HCT116 (cell line): Measurements from ENCODE around the gene TSPAN7. TPM values are rescaled to one million over a fixed set of nuclear protein-coding genes. Genes with fewer than 3 reads are reported as not detected.

Experiments
- ATAC-seq: fragments of 200-7000 bp; cut with Tn5 transposase; 2 replicates; pipeline ENCODE4 v1.9.1; 2020; ENCODE audit warnings: mild to moderate bottlenecking, moderate library complexity
- BruUV-seq: library from RNA; stranded (reverse); fragments of 400-500 nt; replicated peaks from 2 replicates; lab custom pipeline; 2021; lab: Mats Ljungman, UMichigan
- CTCF ChIA-PET: fragments of 300-600 bp; sonication (Branson Sonifier 250); formaldehyde crosslinking; loops from one replicate; lab custom pipeline; 2021; ENCODE audit warnings: antibody characterized with exemption; lab: Charles Lee
- POLR2A ChIA-PET: fragments of 300-600, 350-600 bp; sonication (Branson Sonifier 250); formaldehyde crosslinking; loops from one replicate; lab custom pipeline; 2021; ENCODE audit warnings: antibody characterized with exemption; lab: Charles Lee
- RAD21 ChIA-PET, 2 experiments: fragments of 300-600 bp; sonication (Branson Sonifier 250); formaldehyde crosslinking; loops; one replicate each; lab custom pipeline; 2023; ENCODE audit warnings: low total read pairs in 2 of 2; ENCODE audit not compliant: uncharacterized antibody in 2 of 2, unreplicated experiment in 2 of 2, low non-redundant PET in 1 of 2; lab: Charles Lee
- DNase-seq: peaks from one replicate; pipeline ENCODE4 v3.0.0-alpha.2; 2010; ENCODE audit warnings: low read depth, low spot score
- H2AFZ ChIP-seq: fragments of 200-600 bp; shearing (Covaris generic), sonication (generic); 2 replicates; pipeline ENCODE4 v1.6.1; 2017; ENCODE audit warnings: low read depth, mixed run types, mixed read lengths, antibody characterized with exemption, low read length; ENCODE audit not compliant: poor library complexity, severe bottlenecking
- H3K27ac ChIP-seq: 2 replicates; pipeline ENCODE4 v1.5.1; 2012; ENCODE audit warnings: low read depth, low read length
- H3K27me3 ChIP-seq: fragments of 200-600 bp; sonication (generic); 2 replicates; pipeline ENCODE4 v1.6.1; 2016; ENCODE audit warnings: mixed run types, low read length, mixed read lengths; ENCODE audit not compliant: insufficient read depth
- H3K36me3 ChIP-seq, 2 experiments: fragments of 200-500 bp in 1 of 2; fragments of 200-600 bp in 1 of 2; sonication (Bioruptor generic) in 1 of 2; sonication (generic) in 1 of 2; 2 replicates each; pipeline versions ENCODE4 v1.5.1 to v1.6.1; 2014 to 2016; ENCODE audit warnings: low read length in 2 of 2, inconsistent platforms in 1 of 2, mixed read lengths in 1 of 2, mixed run types in 1 of 2; ENCODE audit not compliant: insufficient read depth in 2 of 2, control insufficient read depth in 1 of 2
- H3K4me1 ChIP-seq, 2 experiments: fragments of 200-600 bp in 1 of 2; sonication (generic) in 1 of 2; 2 replicates each; pipeline versions ENCODE4 v1.5.1 to v1.6.1; 2012 to 2017; ENCODE audit warnings: low read length in 2 of 2, inconsistent platforms in 1 of 2, mild to moderate bottlenecking in 1 of 2, mixed read lengths in 1 of 2, mixed run types in 1 of 2, moderate library complexity in 1 of 2; ENCODE audit not compliant: insufficient read depth in 2 of 2, control insufficient read depth in 1 of 2
- H3K4me2 ChIP-seq: fragments of 200-600 bp; sonication (generic); 2 replicates; pipeline ENCODE4 v1.6.1; 2017; ENCODE audit warnings: mixed run types, low read length, mixed read lengths
- H3K4me3 ChIP-seq, 2 experiments: fragments of 200-600 bp in 1 of 2; sonication (generic) in 1 of 2; replicated peaks in 1 of 2; 2 replicates each; pipeline ENCODE4 v1.5.1; 2011 to 2016; ENCODE audit warnings: low read length in 2 of 2, control low read depth in 1 of 2, low read depth in 1 of 2, mild to moderate bottlenecking in 1 of 2, mixed read lengths in 1 of 2, mixed run types in 1 of 2
- H3K79me2 ChIP-seq: fragments of 200-600 bp; sonication (generic); 2 replicates; pipeline ENCODE4 v1.6.1; 2017; ENCODE audit warnings: mild to moderate bottlenecking, mixed run types, low read length, moderate library complexity, mixed read lengths; ENCODE audit not compliant: insufficient read depth
- H3K9ac ChIP-seq: fragments of 200-600 bp; sonication (generic); 2 replicates; pipeline ENCODE4 v1.6.1; 2016; ENCODE audit warnings: low read length, mixed read lengths
- H3K9me2 ChIP-seq: fragments of 200-600 bp; sonication (generic), shearing (Covaris generic); 2 replicates; pipeline ENCODE4 v1.6.1; 2017; ENCODE audit warnings: mixed run types, mild to moderate bottlenecking, moderate library complexity; ENCODE audit not compliant: insufficient read depth
- H3K9me3 ChIP-seq, 2 experiments: fragments of 200-500 bp in 1 of 2; fragments of 200-600 bp in 1 of 2; sonication (Bioruptor generic) in 1 of 2; sonication (generic) in 1 of 2; 2 replicates each; pipeline ENCODE4 v1.6.1; 2014 to 2017; ENCODE audit warnings: low read length in 2 of 2, mixed read lengths in 2 of 2, inconsistent platforms in 1 of 2, low read depth in 1 of 2, mild to moderate bottlenecking in 1 of 2, mixed run types in 1 of 2, moderate library complexity in 1 of 2; ENCODE audit not compliant: control insufficient read depth in 1 of 2, insufficient read depth in 1 of 2
- H4K20me1 ChIP-seq: fragments of 200-600 bp; sonication (generic), shearing (Covaris generic); 2 replicates; pipeline ENCODE4 v1.6.1; 2017; ENCODE audit warnings: mixed run types, mild to moderate bottlenecking, moderate library complexity; ENCODE audit not compliant: insufficient read depth
- CBX3 ChIP-seq: IDR thresholded peaks from 2 replicates; pipeline ENCODE4 v1.6.1; 2012; ENCODE audit warnings: low read depth
- CEBPB ChIP-seq: IDR thresholded peaks from 2 replicates; pipeline ENCODE4 v1.6.1; 2012; ENCODE audit warnings: low read depth
- EGR1 ChIP-seq: IDR thresholded peaks from 2 replicates; pipeline ENCODE4 v1.6.1; 2012; ENCODE audit warnings: low read depth
- FOSL1 ChIP-seq: IDR thresholded peaks from 2 replicates; pipeline ENCODE4 v1.6.1; 2012; ENCODE audit warnings: low read depth
- JUND ChIP-seq: IDR thresholded peaks from 2 replicates; pipeline ENCODE4 v1.6.1; 2012
- POLR2A ChIP-seq: IDR thresholded peaks from 2 replicates; pipeline ENCODE4 v1.7.0; 2011; ENCODE audit warnings: borderline replicate concordance; ENCODE audit not compliant: insufficient read depth, insufficient read length; ENCODE audit errors: extremely low read depth
- RAD21 ChIP-seq: IDR thresholded peaks from 2 replicates; pipeline ENCODE4 v1.6.1; 2012; ENCODE audit warnings: low read depth, mild to moderate bottlenecking
- SIN3A ChIP-seq: IDR thresholded peaks from 2 replicates; pipeline ENCODE4 v1.6.1; 2012; ENCODE audit warnings: low read depth
- SP1 ChIP-seq: IDR thresholded peaks from 2 replicates; pipeline ENCODE4 v1.6.1; 2012; ENCODE audit warnings: low read depth
- SRF ChIP-seq: IDR thresholded peaks from 2 replicates; pipeline ENCODE4 v1.6.1; 2012; ENCODE audit warnings: low read depth
- TCF7L2 ChIP-seq: IDR thresholded peaks from 2 replicates; pipeline ENCODE4 v1.7.0; 2011; ENCODE audit warnings: borderline replicate concordance, inconsistent platforms; ENCODE audit not compliant: insufficient read depth, insufficient read length; ENCODE audit errors: extremely low read depth
- YY1 ChIP-seq: IDR thresholded peaks from 2 replicates; pipeline ENCODE4 v1.6.1; 2011; ENCODE audit warnings: low read length, low read depth, moderate library complexity, mild to moderate bottlenecking; ENCODE audit not compliant: insufficient replicate concordance; ENCODE audit errors: extremely low read depth
- ZFX ChIP-seq: fragments of 450-650 bp; IDR thresholded peaks from 2 replicates; pipeline ENCODE4 v1.6.1; 2017
- ZNF274 ChIP-seq: fragments of 200-500 bp; sonication (Bioruptor generic); IDR thresholded peaks from 2 replicates; pipeline ENCODE4 v1.6.1; 2014; ENCODE audit warnings: mild to moderate bottlenecking, low read depth, low read length, inconsistent platforms
- intact Hi-C: fragments of 100-400 bp; cut with micrococcal nuclease; formaldehyde crosslinking; loops from 2 replicates; pipeline ENCODE4 v1.10.0; 2022
- total RNA-seq: library from RNA; stranded (reverse); gene quantifications from one replicate; pipeline ENCODE4 v1.2.1, GENCODE V29; 2021; ENCODE audit not compliant: unreplicated experiment
- TF ChIP-seq, protein P1 (sequence below): IDR thresholded peaks from 2 replicates; pipeline ENCODE4 v1.6.1; 2012
- TF ChIP-seq, protein P2 (sequence below), 3 experiments: fragments of 200-600 bp in 1 of 3; sonication (generic) in 1 of 3; IDR thresholded peaks in 2 of 3; conservative IDR thresholded peaks in 1 of 3; 2 replicates each; pipeline ENCODE4 v1.5.1; 2012 to 2017; ENCODE audit warnings: low read depth in 2 of 3, low read length in 2 of 3, antibody characterized with exemption in 1 of 3, borderline replicate concordance in 1 of 3, control low read depth in 1 of 3, mild to moderate bottlenecking in 1 of 3, mixed read lengths in 1 of 3, mixed run types in 1 of 3, moderate library complexity in 1 of 3; ENCODE audit not compliant: insufficient read depth in 1 of 3
- TF ChIP-seq, protein P3 (sequence below): IDR thresholded peaks from 2 replicates; pipeline ENCODE4 v1.6.1; 2011; ENCODE audit warnings: mild to moderate bottlenecking, low read length, moderate library complexity; ENCODE audit not compliant: insufficient replicate concordance; ENCODE audit errors: extremely low read depth

TSPAN7 gene
- total RNA-seq, 1 experiment from 2014 or later = 2.9 TPM

- TF ChIP-seq SRF (no peak), EGR1 (no peak), TCF7L2 (no peak), CBX3 (no peak), SP1 (no peak)
Measured at GRCh38 chrX:38628587-38628986, 67.2 kb downstream of the TSPAN7 start (continued).

DNA sequence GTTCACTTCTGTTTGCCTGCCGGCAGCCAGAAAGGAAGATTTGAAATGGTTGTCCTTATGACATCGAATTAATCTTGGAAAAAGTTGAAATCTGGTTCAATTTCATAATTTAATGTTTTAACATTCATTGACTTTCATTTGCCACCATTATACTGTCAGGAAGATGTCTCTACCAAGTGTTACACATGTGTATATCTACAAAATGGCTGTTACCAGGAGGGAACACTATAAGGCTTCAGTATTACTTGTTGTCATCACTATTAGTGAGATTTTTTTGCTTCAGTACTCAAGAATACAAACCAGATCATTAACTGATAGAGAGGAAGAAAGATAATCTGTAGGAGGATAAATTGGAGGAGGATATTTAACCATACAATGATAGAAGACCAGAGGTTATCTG is 71.2 kb downstream of the TSPAN7 start:
- no peak overlapping the region for H3K9ac ChIP-seq
- no peaks in the 10 kb centered on the region for H3K9me2 ChIP-seq
- no peaks in the 10 kb centered on the region for H3K4me1 ChIP-seq
- no peak overlapping the region for H3K4me3 ChIP-seq
- no peaks in the 10 kb centered on the region for H3K9me3 ChIP-seq
- H3K27ac ChIP-seq = no peak overlapping the region
- intact Hi-C loops = no loop called here
- CTCF ChIA-PET = no interaction called here
- TF ChIP-seq, protein P1, sequence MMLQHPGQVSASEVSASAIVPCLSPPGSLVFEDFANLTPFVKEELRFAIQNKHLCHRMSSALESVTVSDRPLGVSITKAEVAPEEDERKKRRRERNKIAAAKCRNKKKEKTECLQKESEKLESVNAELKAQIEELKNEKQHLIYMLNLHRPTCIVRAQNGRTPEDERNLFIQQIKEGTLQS = no peak
- TF ChIP-seq SRF (no peak), SIN3A (no peak), TCF7L2 (no peak), CEBPB (no peak), POLR2A (no peak), FOSL1 (no peak), RAD21 (no peak), SP1 (no peak), ZNF274 (no peak)
- no peaks in the 10 kb centered on the region for H3K36me3 ChIP-seq
- POLR2A ChIA-PET = no interaction called here
- no TSS peak for BruUV-seq
- H2AFZ ChIP-seq = no peak overlapping the region
- H3K4me2 ChIP-seq = no peak overlapping the region
- ATAC-seq (no peak), DNase-seq (no peak)
- H3K27me3 ChIP-seq = no peaks in the 10 kb centered on the region
- no peaks in the 10 kb centered on the region for H4K20me1 ChIP-seq
- RAD21 ChIA-PET = no interaction called here
- H3K79me2 ChIP-seq = no peaks in the 10 kb centered on the region

GRCh38 chrX:38634665-38635064 is 73.3 kb downstream of the TSPAN7 start:
- intact Hi-C loops = no loop called here
- TF ChIP-seq YY1 = no peak
- TF ChIP-seq FOSL1 = no peak
- TF ChIP-seq SIN3A = no peak
- TF ChIP-seq SRF = no peak
- TF ChIP-seq POLR2A = no peak
- TF ChIP-seq, protein P2, sequence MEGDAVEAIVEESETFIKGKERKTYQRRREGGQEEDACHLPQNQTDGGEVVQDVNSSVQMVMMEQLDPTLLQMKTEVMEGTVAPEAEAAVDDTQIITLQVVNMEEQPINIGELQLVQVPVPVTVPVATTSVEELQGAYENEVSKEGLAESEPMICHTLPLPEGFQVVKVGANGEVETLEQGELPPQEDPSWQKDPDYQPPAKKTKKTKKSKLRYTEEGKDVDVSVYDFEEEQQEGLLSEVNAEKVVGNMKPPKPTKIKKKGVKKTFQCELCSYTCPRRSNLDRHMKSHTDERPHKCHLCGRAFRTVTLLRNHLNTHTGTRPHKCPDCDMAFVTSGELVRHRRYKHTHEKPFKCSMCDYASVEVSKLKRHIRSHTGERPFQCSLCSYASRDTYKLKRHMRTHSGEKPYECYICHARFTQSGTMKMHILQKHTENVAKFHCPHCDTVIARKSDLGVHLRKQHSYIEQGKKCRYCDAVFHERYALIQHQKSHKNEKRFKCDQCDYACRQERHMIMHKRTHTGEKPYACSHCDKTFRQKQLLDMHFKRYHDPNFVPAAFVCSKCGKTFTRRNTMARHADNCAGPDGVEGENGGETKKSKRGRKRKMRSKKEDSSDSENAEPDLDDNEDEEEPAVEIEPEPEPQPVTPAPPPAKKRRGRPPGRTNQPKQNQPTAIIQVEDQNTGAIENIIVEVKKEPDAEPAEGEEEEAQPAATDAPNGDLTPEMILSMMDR (IDR thresholded peaks at IDR 0.05 in 2 of 3, conservative IDR thresholded peaks at IDR 0.05 in 1 of 3; ENCODE audit: borderline replicate concordance in 1 of 3, insufficient read depth in 1 of 3, low read depth in 2 of 3, low read length in 2 of 3) = no peak
- TF ChIP-seq JUND = no peak
- TF ChIP-seq, protein P3, sequence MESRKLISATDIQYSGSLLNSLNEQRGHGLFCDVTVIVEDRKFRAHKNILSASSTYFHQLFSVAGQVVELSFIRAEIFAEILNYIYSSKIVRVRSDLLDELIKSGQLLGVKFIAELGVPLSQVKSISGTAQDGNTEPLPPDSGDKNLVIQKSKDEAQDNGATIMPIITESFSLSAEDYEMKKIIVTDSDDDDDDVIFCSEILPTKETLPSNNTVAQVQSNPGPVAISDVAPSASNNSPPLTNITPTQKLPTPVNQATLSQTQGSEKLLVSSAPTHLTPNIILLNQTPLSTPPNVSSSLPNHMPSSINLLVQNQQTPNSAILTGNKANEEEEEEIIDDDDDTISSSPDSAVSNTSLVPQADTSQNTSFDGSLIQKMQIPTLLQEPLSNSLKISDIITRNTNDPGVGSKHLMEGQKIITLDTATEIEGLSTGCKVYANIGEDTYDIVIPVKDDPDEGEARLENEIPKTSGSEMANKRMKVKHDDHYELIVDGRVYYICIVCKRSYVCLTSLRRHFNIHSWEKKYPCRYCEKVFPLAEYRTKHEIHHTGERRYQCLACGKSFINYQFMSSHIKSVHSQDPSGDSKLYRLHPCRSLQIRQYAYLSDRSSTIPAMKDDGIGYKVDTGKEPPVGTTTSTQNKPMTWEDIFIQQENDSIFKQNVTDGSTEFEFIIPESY = no peak
- no peak for TF ChIP-seq EGR1
- TF ChIP-seq ZFX = no peak

More at GRCh38 chrX:38634665-38635064, 73.3 kb downstream of the TSPAN7 start:
- no peak for ATAC-seq
- no TSS peak for BruUV-seq
- RAD21 ChIA-PET = no interaction called here
- no peaks in the 10 kb centered on the region for H3K9me2 ChIP-seq
- POLR2A ChIA-PET = no interaction called here
- no peaks in the 10 kb centered on the region for H4K20me1 ChIP-seq
- no peak overlapping the region for H3K9ac ChIP-seq
- H3K36me3 ChIP-seq = no peaks in the 10 kb centered on the region
- H3K27me3 ChIP-seq = no peaks in the 10 kb centered on the region
- DNase-seq = no peak
- no peak overlapping the region for H3K4me2 ChIP-seq
- CTCF ChIA-PET = no interaction called here
- H3K4me3 ChIP-seq = no peak overlapping the region
- H3K9me3 ChIP-seq = no peaks in the 10 kb centered on the region
- H3K4me1 ChIP-seq = no peaks in the 10 kb centered on the region
- no peaks in the 10 kb centered on the region for H3K79me2 ChIP-seq
- H2AFZ ChIP-seq = no peak overlapping the region
- H3K27ac ChIP-seq = no peak overlapping the region
